ENCODE data around the gene LRBA. TPM values are rescaled to one million over a fixed set of nuclear protein-coding genes. Genes with fewer than 3 reads are reported as not detected.

LRBA gene
- total RNA-seq, 1 experiment from 2014 or later: 55.3 TPM

DNA sequence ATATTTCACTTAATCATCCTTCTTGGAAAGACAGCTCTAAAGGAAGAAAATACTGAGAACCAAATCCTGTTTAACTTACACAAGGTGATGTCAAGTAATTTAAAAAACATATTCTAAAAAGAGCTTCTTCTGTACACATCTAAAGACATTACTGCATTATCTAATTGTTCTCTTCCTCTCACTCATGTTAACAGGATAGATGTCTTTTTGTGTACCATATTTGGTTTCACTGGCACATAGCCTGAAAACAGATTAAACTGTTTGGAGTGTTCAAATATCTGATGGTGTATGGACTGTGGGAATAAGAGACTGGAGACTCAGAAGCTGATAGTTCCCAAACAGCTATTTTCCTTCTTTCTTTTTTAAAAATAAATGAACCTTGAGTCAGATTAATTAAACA, 646.4 kb downstream of the LRBA start:
- Histone ChIP-seq H4K8ac (replicated peaks; ENCODE audit: insufficient read length, low read depth, low read length) (no peak overlapping the region), H3K79me2 (ENCODE audit: insufficient read depth, low read length) (no peaks in the 10 kb centered on the region), H3K23me2 (ENCODE audit: insufficient read length, low read depth, low read length, poor library complexity, severe bottlenecking) (peaks cover 3% of the 10 kb centered on the region), H2BK15ac (ENCODE audit: low read depth, low read length) (no peak overlapping the region), H3K4me2 (ENCODE audit: insufficient read depth, insufficient read length, low read length) (no peak overlapping the region), H3T11ph (ENCODE audit: low read length) (no peak overlapping the region), H3K56ac (ENCODE audit: insufficient read length, low read depth, low read length) (no peak overlapping the region), H4K20me1 (ENCODE audit: control insufficient read depth, insufficient read depth, insufficient read length) (no peaks in the 10 kb centered on the region), H3K23ac (ENCODE audit: insufficient read length, low read depth, low read length) (no peak overlapping the region), H3K4me1 (ENCODE audit: insufficient read depth, low read length) (peaks cover 4% of the 10 kb centered on the region; the same call in 1 of the 2 replicates), H2BK120ac (ENCODE audit: low read depth, low read length, poor library complexity, severe bottlenecking) (no peak overlapping the region), H2BK20ac (ENCODE audit: low read depth, low read length, poor library complexity, severe bottlenecking) (no peak overlapping the region), H4K91ac (ENCODE audit: insufficient read length, low read depth, low read length) (no peak overlapping the region), H2AK5ac (ENCODE audit: insufficient read length, low read length) (no peak overlapping the region), H3K18ac (ENCODE audit: insufficient read length, low read depth, low read length) (no peak overlapping the region), H2AFZ (ENCODE audit: low read length) (no peak overlapping the region), H2BK12ac (ENCODE audit: insufficient read length, low read depth, low read length) (no peak overlapping the region), H3K27ac (ENCODE audit: insufficient read length, low read depth, low read length) (no peak overlapping the region), H2BK5ac (ENCODE audit: insufficient read length, low read length) (no peak overlapping the region), H3K27me3 (ENCODE audit: insufficient read depth, low read length) (peaks cover 6% of the 10 kb centered on the region; the same call in 1 of the 2 replicates), H3K14ac (ENCODE audit: insufficient read depth, low read length) (no peak overlapping the region), H3K9me3 (ENCODE audit: control insufficient read depth, low read depth, low read length) (no peaks in the 10 kb centered on the region), H4K5ac (ENCODE audit: insufficient read length, low read depth, low read length) (no peak overlapping the region), H3K79me1 (ENCODE audit: insufficient read depth, low read depth, low read length, poor library complexity, severe bottlenecking) (no peaks in the 10 kb centered on the region), H3K9ac (ENCODE audit: extremely low read depth, insufficient read length, low read length) (no peak overlapping the region), H3K4ac (ENCODE audit: low read depth, low read length) (no peak overlapping the region)
- 0 out of 7 replicates have a peak, but pooled peaks cover 0 to 4% (median 0%) of the 10 kb centered on the region in 3 experiments for H3K36me3 Mint-ChIP-seq (ENCODE audit: insufficient read depth in 1 of 3, low read depth in 3 of 3)
- H3K9me3 Mint-ChIP-seq: no peaks in the 10 kb centered on the region
- TF ChIP-seq CTCF (conservative IDR thresholded peaks at IDR 0.05): no peak
- DNase-seq: no peak
- peaks cover 16% of the 10 kb centered on the region in 2 experiments for H3K4me1 Mint-ChIP-seq
- no peak overlapping the region for H3K27ac Mint-ChIP-seq
- H3K4me3 Mint-ChIP-seq: no peak overlapping the region
- peaks cover 27% of the 10 kb centered on the region for H3K27me3 Mint-ChIP-seq (ENCODE audit: low read depth)
